Stimulated activated CD8-positive, alpha-beta memory T cell treated with anti-CD3 and anti-CD28 coated beads, Interleukin-15, amount 100 ng/mL, for 24 hours (primary cell): ENCODE results near the gene PAX9.
"Not testable (repeated sequence)": the region's sequence is repeated elsewhere in the genome, so short reads cannot be mapped to it uniquely, and the experiment has no call there.

Experiments
- DNase-seq: peaks from one replicate; pipeline ENCODE4 v3.0.0-alpha.2; 2020; ENCODE audit warnings: low read depth

PAX9 gene

GRCh38 chr14:36672095-36672494 is 10.4 kb downstream of the PAX9 start:
- DNase-seq: no peak

- DNase-seq: no peak
Observed at GRCh38 chr14:36674659-36675058, 13.0 kb downstream of the PAX9 start.

- DNase-seq: no peak
Observed at GRCh38 chr14:36675581-36675980, 13.9 kb downstream of the PAX9 start.

GRCh38 chr14:36676236-36676635 is 14.6 kb downstream of the PAX9 start:
- no peak for DNase-seq

GRCh38 chr14:36682338-36682737 is 20.7 kb downstream of the PAX9 start:
- DNase-seq: no peak

- no peak for DNase-seq
Observed at GRCh38 chr14:36683083-36683724, 21.5 kb downstream of the PAX9 start.

- DNase-seq: no peak
Observed at GRCh38 chr14:36684946-36685345, 23.3 kb downstream of the PAX9 start.

- DNase-seq: no peak
Observed at GRCh38 chr14:36690311-36691040, 28.8 kb downstream of the PAX9 start.

- DNase-seq: not testable (repeated sequence)
Observed at GRCh38 chr14:36699420-36699819, 37.8 kb downstream of the PAX9 start.

GRCh38 chr14:36700651-36701050 is 39.0 kb downstream of the PAX9 start:
- no peak for DNase-seq

GRCh38 chr14:36701132-36701531 is 39.5 kb downstream of the PAX9 start:
- DNase-seq: no peak

GRCh38 chr14:36702474-36702873 is 40.8 kb downstream of the PAX9 start:
- DNase-seq: no peak

- DNase-seq: no peak
Observed at GRCh38 chr14:36707570-36707969, 45.9 kb downstream of the PAX9 start.

- DNase-seq: no peak
Observed at GRCh38 chr14:36713960-36714703, 52.5 kb downstream of the PAX9 start.

GRCh38 chr14:36716614-36717184 is 55.0 kb downstream of the PAX9 start:
- DNase-seq: no peak

GRCh38 chr14:36717363-36717762 is 55.7 kb downstream of the PAX9 start:
- no peak for DNase-seq

GRCh38 chr14:36718216-36718615 is 56.6 kb downstream of the PAX9 start:
- no peak for DNase-seq

GRCh38 chr14:36719823-36720222 is 58.2 kb downstream of the PAX9 start:
- DNase-seq: no peak

GRCh38 chr14:36720657-36721056 is 59.0 kb downstream of the PAX9 start:
- no peak for DNase-seq

GRCh38 chr14:36721877-36722276 is 60.2 kb downstream of the PAX9 start:
- DNase-seq: no peak

GRCh38 chr14:36723530-36723929 is 61.9 kb downstream of the PAX9 start:
- no peak for DNase-seq

- DNase-seq: no peak
Observed at GRCh38 chr14:36724162-36724561, 62.5 kb downstream of the PAX9 start.

GRCh38 chr14:36726128-36726527 is 64.5 kb downstream of the PAX9 start:
- no peak for DNase-seq
